Measurements from ENCODE around the gene CHD9. TPM values are rescaled to one million over a fixed set of nuclear protein-coding genes. Genes with fewer than 3 reads are reported as not detected.

CHD9 gene
- total and polyA plus RNA-seq, 9 of the 15 experiments (the other 6 are each of a cell fraction or from before 2014, with no cell fraction given), result 29.0 to 69.3 (median 40.6) TPM

DNA sequence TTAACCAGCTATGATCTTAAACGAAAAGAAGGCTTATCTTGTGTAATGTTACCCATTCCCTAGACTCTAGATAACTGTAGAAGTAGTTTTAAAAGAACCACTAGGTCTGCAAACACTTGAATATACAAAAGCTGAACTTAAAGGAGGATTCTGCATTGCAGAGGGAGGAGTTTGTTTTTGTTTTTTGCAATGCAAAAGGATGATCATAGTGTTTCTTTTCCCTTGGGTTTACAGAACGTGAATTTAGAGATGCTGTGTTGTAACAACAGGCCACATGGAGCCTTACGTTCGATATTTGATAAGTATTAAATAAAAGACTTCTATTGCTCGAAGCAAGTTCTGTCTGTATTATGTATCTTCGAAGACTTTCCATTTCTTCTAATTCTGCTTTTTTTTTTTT lies 77.6 kb downstream of the CHD9 start:
- Histone ChIP-seq H3K79me2 (ENCODE audit: control insufficient read depth, insufficient read depth, low read length) (peaks cover 79% of the 10 kb centered on the region), H3K27me3 (ENCODE audit: control insufficient read depth in 2 of 2, insufficient read depth in 2 of 2, low read length in 2 of 2) (no peaks in the 10 kb centered on the region), H3K36me3 (ENCODE audit: control insufficient read depth, insufficient read depth, low read length) (peaks cover 4% of the 10 kb centered on the region; the same call in 2 of the 3 replicates), H3K4me1 (replicated peaks in 1 of 2; ENCODE audit: control insufficient read depth in 2 of 2, insufficient read depth in 2 of 2, low read length in 2 of 2) (peaks cover 23 to 26% of the 10 kb centered on the region in 2 experiments), H3K9me1 (ENCODE audit: control insufficient read depth, insufficient read depth, low read length) (no peaks in the 10 kb centered on the region), H4K20me1 (replicated peaks; ENCODE audit: control insufficient read depth, insufficient read depth, low read length) (0 out of 2 replicates have a peak, but pooled peaks cover 4% of the 10 kb centered on the region), H3K27ac (ENCODE audit: extremely low read depth, low read depth, low read length) (peak overlapping the region; percentile 79; the same call in 1 of the 3 replicates), H2AFZ (ENCODE audit: low read depth, low read length) (no peak overlapping the region), H3K4me3 (peak overlapping the region; percentile 86; the same call in 1 of the 2 replicates), H3K9ac (ENCODE audit: insufficient read depth in 1 of 2, low read depth in 2 of 2, low read length in 2 of 2) (peak overlapping the region in 1 of 2 experiments; percentile 76; a peak in 1 of 4 replicates), H3K4me2 (ENCODE audit: insufficient read depth, low read length) (peak overlapping the region; percentile 36), H3K9me3 (replicated peaks; ENCODE audit: control insufficient read depth, insufficient read depth, low read depth, low read length) (no peaks in the 10 kb centered on the region)
- TF ChIP-seq, protein P1, sequence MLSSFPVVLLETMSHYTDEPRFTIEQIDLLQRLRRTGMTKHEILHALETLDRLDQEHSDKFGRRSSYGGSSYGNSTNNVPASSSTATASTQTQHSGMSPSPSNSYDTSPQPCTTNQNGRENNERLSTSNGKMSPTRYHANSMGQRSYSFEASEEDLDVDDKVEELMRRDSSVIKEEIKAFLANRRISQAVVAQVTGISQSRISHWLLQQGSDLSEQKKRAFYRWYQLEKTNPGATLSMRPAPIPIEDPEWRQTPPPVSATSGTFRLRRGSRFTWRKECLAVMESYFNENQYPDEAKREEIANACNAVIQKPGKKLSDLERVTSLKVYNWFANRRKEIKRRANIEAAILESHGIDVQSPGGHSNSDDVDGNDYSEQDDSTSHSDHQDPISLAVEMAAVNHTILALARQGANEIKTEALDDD (IDR thresholded peaks at IDR 0.05), result 0 out of 2 replicates have a peak, but pooled peaks have one; percentile 29
- no peak for TF ChIP-seq HNRNPL (IDR thresholded peaks at IDR 0.05; ENCODE audit: low read depth, low read length)
- ATAC-seq (no peak), DNase-seq (ENCODE audit: extremely low read depth in 1 of 4, low spot score in 3 of 4) (no peak), FAIRE-seq (no peak)
- intact Hi-C loops (cut with micrococcal nuclease), result loop anchor here (10.0 kb wide), 1 partner anchor 372 kb away; the partner anchor contains the start of gene AKTIP
- WGBS (ENCODE audit: insufficient coverage, low coverage, missing lambda C conversion rate), result 44% methylated on average over 5 of the region's 6 CpGs
- in situ Hi-C loops (cut with MboI), result no loop called here
- BruUV-seq (replicated peaks), result TSS peak; percentile 39
- ChIA-PET POLR2A (interaction anchor here (1.0 kb wide), 1 partner anchor 17 kb away, joined by 3 read pairs; no protein-coding TSS in a partner anchor), CTCF (ENCODE audit: low intra/inter-chr PET ratio) (no interaction called here)

DNA sequence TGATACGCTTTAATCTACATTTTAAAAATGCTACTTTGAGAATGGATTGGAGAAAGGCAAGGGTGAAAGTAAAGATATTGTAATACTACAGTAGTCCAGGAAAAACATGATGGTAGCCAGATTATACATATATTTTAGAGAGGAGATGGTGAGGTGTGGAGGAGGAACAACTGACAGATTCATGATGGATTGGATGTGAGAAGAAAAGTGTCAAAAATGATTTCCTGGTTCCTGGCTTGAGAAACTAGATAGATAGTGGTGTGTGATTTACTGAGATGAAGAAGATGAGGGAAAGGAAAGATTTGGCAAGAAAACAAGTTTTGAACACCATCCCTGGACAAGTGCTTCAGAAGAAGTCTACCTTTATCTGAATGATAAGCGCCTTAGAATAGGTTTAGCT lies 80.5 kb downstream of the CHD9 start:
- H3K4me3 ChIP-seq, result no peak overlapping the region
- H3K27me3 ChIP-seq (ENCODE audit: control insufficient read depth in 2 of 2, insufficient read depth in 2 of 2, low read length in 2 of 2), result no peaks in the 10 kb centered on the region
- DNase-seq (ENCODE audit: extremely low read depth in 1 of 4, low spot score in 3 of 4) (no peak), FAIRE-seq (no peak), ATAC-seq (no peak)
- in situ Hi-C loops (cut with MboI), result no loop called here
- BruUV-seq (replicated peaks), result no TSS peak
- no peaks in the 10 kb centered on the region for H3K9me3 ChIP-seq (replicated peaks; ENCODE audit: control insufficient read depth, insufficient read depth, low read depth, low read length)
- peaks cover 4% of the 10 kb centered on the region; the same call in 2 of the 3 replicates for H3K36me3 ChIP-seq (ENCODE audit: control insufficient read depth, insufficient read depth, low read length)
- ChIA-PET CTCF (ENCODE audit: low intra/inter-chr PET ratio) (no interaction called here), POLR2A (no interaction called here)
- H3K4me1 ChIP-seq (replicated peaks in 1 of 2; ENCODE audit: control insufficient read depth in 2 of 2, insufficient read depth in 2 of 2, low read length in 2 of 2), result peaks cover 10 to 12% of the 10 kb centered on the region in 2 experiments
- H3K4me2 ChIP-seq (ENCODE audit: insufficient read depth, low read length), result no peak overlapping the region
- 0 out of 2 replicates have a peak, but pooled peaks cover 4% of the 10 kb centered on the region for H4K20me1 ChIP-seq (replicated peaks; ENCODE audit: control insufficient read depth, insufficient read depth, low read length)
- WGBS (ENCODE audit: insufficient coverage, low coverage, missing lambda C conversion rate), result 64% methylated on average over 2 of the region's 2 CpGs
- H2AFZ ChIP-seq (ENCODE audit: low read depth, low read length), result no peak overlapping the region
- intact Hi-C loops (cut with micrococcal nuclease), result loop anchor here (10.0 kb wide), 1 partner anchor 369 kb away; the partner anchor contains the start of gene AKTIP
- H3K9me1 ChIP-seq (ENCODE audit: control insufficient read depth, insufficient read depth, low read length), result no peaks in the 10 kb centered on the region
- peaks cover 77% of the 10 kb centered on the region for H3K79me2 ChIP-seq (ENCODE audit: control insufficient read depth, insufficient read depth, low read length)
- no peak overlapping the region for H3K27ac ChIP-seq (ENCODE audit: extremely low read depth, low read depth, low read length)
- no peak overlapping the region for H3K9ac ChIP-seq (ENCODE audit: insufficient read depth in 1 of 2, low read depth in 2 of 2, low read length in 2 of 2)
- TF ChIP-seq PML (IDR thresholded peaks at IDR 0.05; ENCODE audit: low read length), result peak; percentile 33; the same call in 1 of the 2 replicates
- 0 out of 4 replicates have a peak, but pooled peaks have one; percentile 18 to 28 for TF ChIP-seq HDAC1 (IDR thresholded peaks at IDR 0.05)
- TF ChIP-seq CBFA2T3 (IDR thresholded peaks at IDR 0.05), result peak; percentile 37; the same call in 1 of the 2 replicates
- TF ChIP-seq, protein P2, sequence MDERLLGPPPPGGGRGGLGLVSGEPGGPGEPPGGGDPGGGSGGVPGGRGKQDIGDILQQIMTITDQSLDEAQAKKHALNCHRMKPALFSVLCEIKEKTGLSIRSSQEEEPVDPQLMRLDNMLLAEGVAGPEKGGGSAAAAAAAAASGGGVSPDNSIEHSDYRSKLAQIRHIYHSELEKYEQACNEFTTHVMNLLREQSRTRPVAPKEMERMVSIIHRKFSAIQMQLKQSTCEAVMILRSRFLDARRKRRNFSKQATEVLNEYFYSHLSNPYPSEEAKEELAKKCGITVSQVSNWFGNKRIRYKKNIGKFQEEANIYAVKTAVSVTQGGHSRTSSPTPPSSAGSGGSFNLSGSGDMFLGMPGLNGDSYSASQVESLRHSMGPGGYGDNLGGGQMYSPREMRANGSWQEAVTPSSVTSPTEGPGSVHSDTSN (CRISPR knock-in tag; IDR thresholded peaks at IDR 0.05; ENCODE audit: low read depth), result no peak
- TF ChIP-seq, protein P2 (tag; conservative IDR thresholded peaks at IDR 0.05; ENCODE audit: low read depth), result peak; percentile 94
- TF ChIP-seq SUPT5H (IDR thresholded peaks at IDR 0.05), result 0 out of 2 replicates have a peak, but pooled peaks have one; percentile 32
- TF ChIP-seq KDM1A (IDR thresholded peaks at IDR 0.05), result peak; percentile 44 to 70; a peak in 3 of 4 replicates
- TF ChIP-seq ARHGAP35 (IDR thresholded peaks at IDR 0.05; ENCODE audit: partially characterized antibody), result peak; percentile 58
- TF ChIP-seq STAT5A (IDR thresholded peaks at IDR 0.05; ENCODE audit: borderline replicate concordance, low read length), result no peak
- TF ChIP-seq NFIC (IDR thresholded peaks at IDR 0.05), result peak; percentile 38; the same call in 1 of the 2 replicates
- TF ChIP-seq PTTG1 (tag; IDR thresholded peaks at IDR 0.05; ENCODE audit: low read depth), result no peak
- TF ChIP-seq CAMTA2 (CRISPR knock-in tag; conservative IDR thresholded peaks at IDR 0.05), result no peak
